SK-MEL-5 (cell line): ENCODE measurements around the gene UBE2E2. TPM values are rescaled to one million over a fixed set of nuclear protein-coding genes. Genes with fewer than 3 reads are reported as not detected.
A peak's percentile ranks its signal among the peaks of the same experiment; 100 is the strongest.

Experiments used
- DNase-seq: peaks from one replicate; pipeline ENCODE4 v3.0.0-alpha.2; 2016; ENCODE audit warnings: low read depth, low spot score
- in situ Hi-C: cut with HindIII; loops from 2 replicates; pipeline ENCODE4 v1.10.0; 2016; ENCODE audit warnings: low sequenced_read_pairs, high pct_unique_total_duplicates, low pct_unique_long_range_greater_than_20kb
- total RNA-seq: library from RNA; depleted of rRNA; stranded (reverse); fragments of >200 nt; shearing (Covaris generic); gene quantifications from 2 replicates; pipeline ENCODE4 v1.2.3, GENCODE V29; 2014

Gene UBE2E2
- total RNA-seq, 1 experiment from 2014 or later, result 33.3 TPM

DNA sequence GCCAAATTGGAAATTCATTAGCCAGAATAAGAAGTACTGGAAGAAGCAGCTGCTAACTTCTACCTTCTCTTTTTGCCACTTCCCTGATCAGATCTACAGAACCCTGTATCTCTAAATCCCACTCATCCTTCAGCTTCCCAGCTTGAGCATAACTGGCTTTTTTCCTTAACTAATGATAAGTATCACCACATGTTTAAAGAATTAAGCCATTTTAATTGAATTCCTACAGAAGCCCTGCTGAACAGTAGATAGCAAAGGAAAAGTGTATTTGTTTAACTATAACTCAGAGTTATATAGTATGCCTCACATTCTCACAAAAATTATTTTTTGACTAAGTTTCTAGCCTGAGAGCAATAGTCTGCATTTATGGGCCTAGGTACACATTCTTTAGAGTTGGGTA is 262.4 kb downstream of the UBE2E2 start:
- in situ Hi-C loops, result no loop called here
- DNase-seq, result no peak

DNA sequence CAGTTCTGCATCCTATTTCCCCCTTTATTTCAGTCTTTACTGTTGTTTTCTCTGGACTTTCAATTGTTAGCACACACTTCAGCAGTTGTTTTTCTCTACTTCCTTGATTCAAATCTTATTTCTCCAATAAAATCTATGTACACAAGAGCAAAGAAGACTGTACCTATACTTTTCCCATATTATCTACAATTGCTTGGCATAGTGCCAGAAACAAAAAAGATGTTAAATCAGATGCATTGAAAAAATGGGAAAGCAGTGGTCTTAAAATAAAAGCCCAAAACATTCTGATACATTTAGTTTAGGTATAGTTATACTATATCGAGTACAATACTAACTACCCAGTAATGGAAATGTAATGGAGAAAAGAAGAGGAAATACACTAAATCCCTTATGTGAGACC is 265.1 kb downstream of the UBE2E2 start:
- in situ Hi-C loops, result no loop called here
- no peak for DNase-seq

DNA sequence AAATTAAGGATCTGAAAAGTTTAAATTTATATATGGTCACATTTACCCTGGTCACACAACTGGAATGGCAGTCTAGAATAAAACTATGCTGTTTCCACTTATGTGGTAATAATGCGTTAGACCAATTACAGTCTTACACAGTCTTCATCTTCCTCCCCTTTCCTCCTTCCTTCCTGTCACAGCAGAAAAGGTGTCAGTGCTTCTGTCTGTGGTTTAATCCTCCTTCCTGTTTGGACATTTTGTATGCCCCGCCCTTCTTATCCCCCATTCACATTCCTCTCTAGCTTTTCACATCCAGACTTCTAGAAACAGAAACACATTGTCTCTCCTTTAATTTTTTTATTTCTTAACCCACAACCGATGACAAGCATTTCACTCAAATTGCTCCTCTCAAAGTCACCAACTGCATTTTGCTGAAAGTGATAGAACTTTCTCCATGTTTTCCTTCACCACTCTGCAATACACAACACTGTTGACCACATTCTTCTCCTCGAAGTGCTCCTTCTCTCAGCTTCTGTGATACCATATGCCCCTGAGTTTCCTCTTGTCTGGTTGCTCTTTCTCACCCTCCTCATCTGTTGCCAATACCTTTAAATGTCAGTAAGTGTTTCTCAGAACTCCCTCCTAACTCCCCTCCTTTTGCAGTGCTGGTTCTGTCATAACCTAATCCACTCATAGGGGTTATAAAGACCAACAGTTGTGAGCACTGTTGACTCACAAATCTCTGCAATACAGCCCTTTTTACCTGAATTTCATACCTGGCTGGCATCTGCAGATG is 271.6 kb downstream of the UBE2E2 start:
- in situ Hi-C loops, result no loop called here
- no peak for DNase-seq

DNA sequence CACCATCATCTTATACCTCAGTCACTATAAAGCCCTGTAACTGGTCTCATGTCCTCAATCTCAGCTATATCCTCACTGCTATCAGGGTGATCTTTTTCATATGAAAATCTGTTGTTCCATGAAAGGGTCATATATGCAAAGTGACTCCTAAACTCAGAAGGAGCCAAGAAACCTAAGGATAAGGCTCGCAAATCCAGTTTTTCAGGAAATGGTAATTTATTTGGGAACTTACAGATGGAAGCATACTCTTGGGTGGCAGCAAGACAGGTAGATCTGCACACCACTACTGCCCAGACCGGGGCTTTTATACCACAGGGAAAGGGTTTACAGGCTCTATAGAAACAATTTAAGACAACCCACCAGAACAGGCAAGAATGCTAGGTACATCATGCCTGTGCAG is 272.3 kb downstream of the UBE2E2 start:
- no peak for DNase-seq
- in situ Hi-C loops, result no loop called here

DNA sequence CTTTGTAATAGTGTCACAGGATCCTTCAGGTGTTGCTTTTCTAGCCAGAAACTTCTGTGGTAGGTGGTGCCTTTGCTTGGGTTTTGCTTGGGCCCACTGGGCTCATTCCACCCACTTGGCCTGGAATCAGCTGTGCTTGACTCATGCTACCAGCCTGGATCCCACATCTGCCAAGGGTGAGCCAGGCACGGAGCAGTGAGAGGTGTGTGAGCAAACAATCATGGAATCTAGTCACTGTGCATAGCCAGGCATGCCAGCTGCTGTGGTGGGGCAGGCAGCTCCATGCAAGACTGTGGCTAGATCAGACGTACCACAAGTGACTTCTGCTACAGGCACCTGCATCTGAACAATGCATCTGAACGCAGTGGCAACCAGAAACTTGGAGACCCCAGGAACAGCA is 275.9 kb downstream of the UBE2E2 start:
- in situ Hi-C loops, result no loop called here
- DNase-seq, result no peak

DNA sequence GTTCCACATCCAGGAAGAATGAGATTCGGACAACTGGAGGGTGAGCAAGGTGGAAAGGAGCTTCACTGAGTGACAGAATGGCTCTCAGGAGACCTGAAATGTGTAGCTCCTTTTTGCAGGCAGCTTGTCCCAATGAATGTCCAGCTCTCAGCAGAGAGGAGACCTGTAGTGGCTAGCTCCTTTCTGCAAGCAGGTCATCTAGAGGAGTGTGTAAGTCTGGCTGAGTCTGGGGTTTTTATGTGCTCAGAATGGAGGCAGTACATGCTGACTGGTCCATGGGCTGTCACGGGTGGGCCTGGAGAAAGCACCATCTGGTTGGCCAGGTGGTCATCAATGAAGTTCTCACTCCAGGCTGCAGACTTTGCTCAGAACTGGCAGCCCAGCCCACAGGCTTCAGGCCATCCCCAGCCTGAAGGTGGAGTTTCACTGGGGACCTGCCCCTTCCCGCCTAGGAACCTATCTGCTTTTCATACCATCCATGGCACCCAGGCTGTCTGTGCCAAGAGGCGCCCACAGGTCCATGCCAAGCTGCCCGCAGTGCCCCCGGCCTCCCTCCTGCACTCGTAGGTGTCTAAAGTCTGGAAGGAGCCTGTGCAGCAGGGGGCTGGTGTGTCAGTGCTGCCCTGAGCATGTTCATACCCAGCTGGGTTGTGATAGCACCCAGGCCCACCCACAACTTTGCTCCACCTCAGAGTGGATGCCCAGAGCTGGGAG is 276.6 kb downstream of the UBE2E2 start:
- in situ Hi-C loops, result no loop called here
- DNase-seq, result no peak

DNA sequence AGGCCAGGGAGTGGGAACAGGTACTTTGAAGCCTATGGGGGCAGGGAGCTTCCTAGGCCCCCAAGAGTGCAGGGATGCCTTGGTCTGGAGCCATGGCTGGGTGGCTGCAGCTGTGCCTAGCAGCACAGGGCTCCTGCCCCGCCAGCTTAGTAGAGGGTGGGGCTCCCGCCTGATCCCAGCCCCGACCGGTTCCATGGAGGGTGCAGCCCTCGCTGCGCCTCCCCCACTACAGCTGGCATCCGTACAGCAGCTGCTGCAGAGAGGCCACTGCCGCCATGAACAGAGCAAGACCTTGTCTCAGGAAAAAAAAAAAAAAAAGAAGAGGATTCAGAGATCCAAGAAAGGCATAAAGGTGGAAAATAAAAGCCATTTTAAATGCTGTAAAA is 277.2 kb downstream of the UBE2E2 start:
- in situ Hi-C loops, result no loop called here
- no peak for DNase-seq

DNA sequence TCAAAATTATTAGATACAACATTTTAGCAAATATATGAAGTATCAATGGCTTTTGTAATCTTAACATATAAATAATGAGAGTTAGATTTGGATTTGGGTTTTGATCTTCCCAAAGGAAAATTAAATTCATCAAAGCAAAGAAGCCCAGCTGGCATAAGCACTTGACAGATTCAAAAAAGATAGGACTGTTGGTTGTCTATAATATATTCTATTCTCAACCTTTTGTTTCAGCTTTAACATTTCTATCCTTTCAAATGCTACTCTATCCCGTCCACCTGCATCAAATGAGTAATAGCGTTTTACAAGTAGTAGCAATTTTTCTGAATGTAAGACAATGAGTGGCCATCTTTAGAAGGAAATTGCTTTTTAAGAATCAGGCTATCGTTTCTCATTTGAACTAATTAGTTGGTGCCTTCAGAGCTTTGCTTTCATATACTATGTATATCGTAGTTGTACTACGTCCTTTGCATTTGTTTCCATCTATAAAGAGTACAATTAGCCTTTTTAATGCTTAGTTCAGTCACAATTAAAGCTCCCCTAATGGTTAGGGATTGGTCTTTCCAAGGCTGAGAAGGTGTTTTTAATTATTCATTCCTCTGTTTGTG is 278.0 kb downstream of the UBE2E2 start:
- in situ Hi-C loops, result no loop called here
- no peak for DNase-seq

DNA sequence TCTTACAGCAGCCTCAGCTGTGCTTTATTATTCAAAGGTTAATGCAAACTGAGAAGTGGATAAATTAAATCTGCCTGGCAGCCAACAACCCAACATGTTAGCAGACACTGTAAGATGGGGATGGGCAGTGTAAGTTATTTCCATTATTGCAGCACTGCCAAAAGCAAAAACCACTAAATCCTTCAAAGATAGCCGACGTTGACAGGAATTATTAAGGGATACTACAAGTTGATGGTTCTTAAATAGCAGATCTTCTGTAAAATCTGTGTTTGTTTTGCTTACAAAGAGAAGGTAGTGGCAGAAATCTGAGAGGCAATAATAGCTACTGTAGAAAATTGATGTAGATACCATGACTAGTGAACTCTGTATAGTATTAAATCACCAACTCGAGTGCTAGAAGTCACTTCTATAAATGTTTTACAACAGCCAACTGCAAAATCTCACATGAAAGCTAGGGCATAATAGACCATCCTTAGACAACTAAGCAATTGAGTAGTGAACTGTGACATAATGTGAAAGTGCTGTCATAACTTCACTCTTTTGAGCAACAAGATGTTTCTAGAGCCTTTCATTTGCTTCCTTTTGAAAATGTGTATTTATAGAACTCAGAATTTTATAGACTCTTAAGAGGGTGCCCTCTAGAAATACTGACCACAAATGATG is 278.6 kb downstream of the UBE2E2 start:
- in situ Hi-C loops, result no loop called here
- DNase-seq, result peak; percentile 9

DNA sequence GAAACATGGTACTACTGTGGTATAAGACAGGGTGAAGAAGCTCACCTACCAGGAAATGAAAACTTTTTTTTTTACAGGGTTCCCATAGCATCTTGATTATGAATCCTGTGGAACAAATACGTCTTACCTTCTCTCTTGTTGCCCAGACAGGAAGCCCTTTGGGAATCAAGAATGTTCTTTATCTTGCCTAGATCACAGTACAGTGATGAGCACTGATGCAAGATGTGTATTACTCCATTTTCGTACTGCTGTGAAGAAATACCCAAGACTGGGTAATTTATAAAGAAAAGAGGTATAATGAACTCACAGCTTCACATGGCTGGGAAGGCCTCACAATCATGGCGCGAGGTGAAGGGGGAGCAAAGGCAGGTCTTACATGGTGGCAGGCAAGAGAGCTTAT is 281.3 kb downstream of the UBE2E2 start:
- in situ Hi-C loops, result no loop called here
- no peak for DNase-seq

DNA sequence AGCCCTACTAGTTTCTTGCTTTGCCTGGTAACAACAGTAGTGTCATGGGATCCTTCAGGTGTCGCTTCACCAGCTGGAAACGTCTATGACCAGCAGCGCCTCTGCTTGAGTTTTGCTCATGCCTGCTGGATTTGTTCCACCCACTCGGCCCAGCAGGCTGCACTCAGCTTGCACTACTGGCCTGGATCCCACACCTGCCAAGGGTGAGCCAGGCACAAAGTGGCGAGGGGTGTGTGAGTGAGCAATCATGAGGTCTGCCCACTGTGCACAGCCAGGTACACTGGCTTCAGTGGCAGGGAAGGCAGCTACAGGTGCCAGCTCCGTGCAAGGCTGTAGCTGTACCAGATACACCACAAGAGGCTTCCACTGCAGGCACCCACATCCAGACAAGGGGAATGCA is 282.8 kb downstream of the UBE2E2 start:
- in situ Hi-C loops, result no loop called here
- no peak for DNase-seq

DNA sequence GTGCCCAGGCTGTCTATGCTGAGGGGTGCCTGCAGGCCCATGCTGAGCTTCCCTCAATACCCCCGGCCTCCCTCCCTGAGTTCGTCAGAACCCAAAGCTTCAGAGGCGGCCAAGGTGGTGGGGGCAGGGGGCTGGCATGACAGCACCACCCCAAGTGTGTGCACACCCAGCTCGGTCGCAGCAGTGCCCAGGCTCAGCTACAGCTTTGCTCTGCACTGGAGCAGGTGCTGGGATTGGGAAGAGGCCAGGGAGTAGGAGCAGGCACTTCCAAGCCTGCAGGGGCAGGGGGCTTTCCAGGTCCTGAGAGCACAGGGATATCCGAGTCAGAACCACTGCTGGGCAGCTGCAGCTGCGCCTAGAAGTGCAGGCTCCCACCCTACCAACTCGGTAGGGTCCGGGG is 283.9 kb downstream of the UBE2E2 start:
- in situ Hi-C loops, result no loop called here
- no peak for DNase-seq

DNA sequence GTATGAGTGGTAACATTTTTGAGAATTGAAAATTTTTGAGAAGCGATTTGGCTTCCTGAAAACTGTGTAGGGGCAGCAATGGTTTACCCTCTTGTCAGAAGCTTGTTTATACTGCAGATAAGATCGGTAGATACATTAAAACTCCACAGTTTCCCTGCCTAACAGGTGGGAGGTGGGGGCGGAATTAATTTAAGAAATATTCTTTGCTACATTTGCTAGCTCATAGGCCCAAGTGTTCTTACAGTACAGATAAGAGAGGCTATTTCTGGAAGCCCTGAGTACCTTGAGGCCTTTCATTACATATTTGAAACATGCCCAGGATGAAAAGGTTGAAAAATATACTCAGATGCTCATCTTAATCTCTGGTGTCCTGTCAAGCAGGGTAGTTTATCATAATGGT is 285.5 kb downstream of the UBE2E2 start:
- no peak for DNase-seq
- in situ Hi-C loops, result no loop called here

DNA sequence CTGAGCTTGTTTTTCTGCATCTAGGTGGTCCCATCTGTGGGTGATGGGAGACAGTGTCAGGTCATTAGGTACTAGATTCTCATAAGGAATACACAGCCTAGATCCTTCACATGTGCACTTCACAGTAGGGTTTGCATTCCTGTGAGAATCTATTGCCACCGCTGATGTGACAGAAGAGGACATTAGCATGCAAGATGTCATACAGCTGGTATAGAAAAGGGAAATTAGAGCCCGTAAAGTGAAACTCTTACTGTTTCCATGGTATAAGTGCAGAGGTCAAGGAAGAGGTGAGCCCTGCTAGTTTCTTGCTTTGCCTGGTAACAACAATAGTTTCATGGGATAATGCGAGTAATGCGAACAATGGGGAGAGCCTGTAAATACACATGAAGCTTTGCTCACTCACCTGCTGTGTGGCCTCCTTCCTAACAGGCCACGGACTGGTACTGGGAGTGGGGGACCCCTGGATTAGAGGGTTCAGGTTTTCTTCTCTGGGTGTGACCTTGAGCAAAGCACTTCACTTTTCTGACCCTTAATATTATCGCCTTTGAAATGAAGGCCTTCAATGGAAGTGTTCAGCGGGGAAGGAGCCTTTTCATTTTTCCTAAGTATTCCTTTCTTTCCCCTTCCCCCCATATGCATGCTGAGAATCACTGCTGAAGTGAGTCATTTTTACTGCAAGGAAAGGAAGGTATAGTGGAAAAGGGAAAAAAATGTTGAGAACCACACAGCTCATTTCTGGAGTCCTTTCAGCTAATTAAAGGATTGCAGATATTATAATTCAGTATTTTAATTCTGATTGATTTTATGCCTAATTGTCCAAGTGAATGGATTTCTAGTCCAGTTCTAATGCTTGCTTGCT is 286.4 kb downstream of the UBE2E2 start:
- in situ Hi-C loops, result no loop called here
- no peak for DNase-seq

DNA sequence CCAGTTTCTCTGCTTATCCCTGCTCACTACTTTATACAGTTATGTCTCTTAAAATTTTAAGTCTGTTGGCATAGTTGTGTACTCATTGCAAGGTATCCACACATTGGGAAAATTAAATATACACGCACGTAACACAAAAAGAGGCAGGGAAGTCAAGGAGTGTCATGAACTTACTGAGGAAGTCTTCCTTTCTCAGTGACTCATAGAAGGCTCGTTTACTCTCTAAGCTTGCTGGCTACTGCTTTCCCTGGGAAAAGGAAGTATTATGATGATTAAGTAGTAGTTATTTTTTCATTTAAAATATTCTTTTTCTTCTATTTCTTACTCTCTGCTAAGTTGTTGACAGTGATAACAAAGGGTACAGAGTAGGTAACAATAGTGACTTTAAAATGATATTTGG is 287.3 kb downstream of the UBE2E2 start:
- in situ Hi-C loops, result no loop called here
- DNase-seq, result no peak

DNA sequence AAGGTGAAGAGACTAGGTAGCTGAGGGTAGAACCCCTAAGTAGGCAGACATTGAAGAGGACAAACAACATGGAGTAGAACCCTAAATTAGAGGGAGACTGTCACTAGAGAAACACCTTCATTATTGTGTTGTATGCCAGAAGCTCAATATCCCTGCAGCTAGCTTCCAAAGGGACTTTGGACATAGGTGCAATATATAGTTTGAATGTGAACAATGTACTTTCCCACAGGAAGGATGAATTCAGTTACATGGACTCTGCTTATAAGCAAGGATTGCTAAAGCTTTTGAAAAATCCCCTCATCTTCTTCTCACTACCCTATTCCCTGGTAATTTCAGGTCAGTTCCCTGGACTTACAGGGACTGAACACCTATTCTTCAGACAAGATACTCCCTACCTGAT is 288.9 kb downstream of the UBE2E2 start:
- in situ Hi-C loops, result no loop called here

DNA sequence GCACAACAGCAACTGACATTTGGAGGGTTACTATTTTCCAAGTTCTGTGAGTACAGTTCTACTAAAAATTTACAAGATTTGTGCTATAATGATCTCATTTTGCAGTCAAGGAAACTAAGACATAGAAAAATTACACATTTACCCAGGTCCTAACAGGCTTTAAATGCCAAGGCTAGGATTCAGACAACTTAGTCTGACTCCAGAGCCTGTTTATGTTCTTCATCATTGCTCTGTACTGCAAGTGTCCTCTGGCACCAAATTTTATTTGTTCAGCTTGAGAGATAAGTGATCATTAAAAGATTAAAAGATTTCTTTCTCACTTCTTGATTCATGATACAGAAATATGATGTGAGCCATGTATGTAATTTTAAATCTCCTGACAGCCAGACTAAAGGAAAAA is 290.8 kb downstream of the UBE2E2 start:
- DNase-seq, result no peak
- in situ Hi-C loops, result no loop called here

More for the DNA sequence above, 288.9 kb downstream of the UBE2E2 start:
- no peak for DNase-seq

DNA sequence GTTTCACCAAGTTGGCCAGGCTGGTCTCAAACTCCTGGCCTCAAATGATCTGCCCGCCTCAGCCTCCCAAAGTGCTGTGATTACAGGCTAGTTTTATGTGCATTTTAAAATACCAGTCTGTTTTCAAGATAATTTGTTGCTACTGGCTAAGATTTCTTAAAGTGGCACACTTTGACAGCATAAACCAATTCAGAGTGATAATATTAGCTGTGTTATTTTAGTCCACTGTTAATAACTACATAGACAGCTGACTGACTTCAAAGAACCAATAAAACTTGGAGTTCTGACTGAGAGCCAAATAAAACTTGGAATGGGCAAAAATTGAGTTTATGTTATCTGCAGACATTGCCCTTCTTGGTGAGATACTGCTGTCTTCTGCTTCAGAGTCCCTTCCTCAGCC is 291.8 kb downstream of the UBE2E2 start:
- in situ Hi-C loops, result no loop called here

More for the DNA sequence above, 291.8 kb downstream of the UBE2E2 start:
- no peak for DNase-seq
